Mesothelial cell of epicardium (in vitro differentiated cells): ENCODE results near the gene SEMA5A. TPM values are rescaled to one million over a fixed set of nuclear protein-coding genes. Genes with fewer than 3 reads are reported as not detected.
A peak's percentile ranks its signal among the peaks of the same experiment; 100 is the strongest.

ENCODE experiments used
- DNase-seq, 2 experiments: peaks; one replicate each; pipeline ENCODE4 v3.0.0; 2021; ENCODE audit warnings: low spot score in 2 of 2; ENCODE audit not compliant: unreplicated experiment in 2 of 2
- H3K27ac Mint-ChIP-seq: 2 replicates; pipeline ENCODE4 v1.8.0; 2021; ENCODE audit warnings: mixed read lengths
- H3K27me3 Mint-ChIP-seq: 2 replicates; pipeline ENCODE4 v1.8.0; 2021; ENCODE audit warnings: low read depth, mixed read lengths
- H3K36me3 Mint-ChIP-seq: 2 replicates; pipeline ENCODE4 v1.8.0; 2021; ENCODE audit warnings: mixed read lengths
- H3K4me1 Mint-ChIP-seq: 2 replicates; pipeline ENCODE4 v1.8.0; 2021; ENCODE audit warnings: mixed read lengths
- H3K4me3 Mint-ChIP-seq: 2 replicates; pipeline ENCODE4 v1.8.0; 2021; ENCODE audit warnings: mild to moderate bottlenecking, moderate library complexity, mixed read lengths
- H3K9me3 Mint-ChIP-seq: 2 replicates; pipeline ENCODE4 v1.8.0; 2021; ENCODE audit warnings: mixed read lengths
- total RNA-seq: library from RNA; stranded (reverse); gene quantifications from 3 replicates; pipeline ENCODE4 v1.2.1, GENCODE V29; 2021
- TF ChIP-seq, protein P1 (sequence below): fragments of 200-600 bp; sonication (generic); IDR thresholded peaks from one replicate; pipeline ENCODE4 v1.5.0; 2021; ENCODE audit warnings: antibody characterized with exemption; ENCODE audit not compliant: unreplicated experiment

SEMA5A gene
- total RNA-seq, 1 donor from 2014 or later: 26.7 TPM

DNA sequence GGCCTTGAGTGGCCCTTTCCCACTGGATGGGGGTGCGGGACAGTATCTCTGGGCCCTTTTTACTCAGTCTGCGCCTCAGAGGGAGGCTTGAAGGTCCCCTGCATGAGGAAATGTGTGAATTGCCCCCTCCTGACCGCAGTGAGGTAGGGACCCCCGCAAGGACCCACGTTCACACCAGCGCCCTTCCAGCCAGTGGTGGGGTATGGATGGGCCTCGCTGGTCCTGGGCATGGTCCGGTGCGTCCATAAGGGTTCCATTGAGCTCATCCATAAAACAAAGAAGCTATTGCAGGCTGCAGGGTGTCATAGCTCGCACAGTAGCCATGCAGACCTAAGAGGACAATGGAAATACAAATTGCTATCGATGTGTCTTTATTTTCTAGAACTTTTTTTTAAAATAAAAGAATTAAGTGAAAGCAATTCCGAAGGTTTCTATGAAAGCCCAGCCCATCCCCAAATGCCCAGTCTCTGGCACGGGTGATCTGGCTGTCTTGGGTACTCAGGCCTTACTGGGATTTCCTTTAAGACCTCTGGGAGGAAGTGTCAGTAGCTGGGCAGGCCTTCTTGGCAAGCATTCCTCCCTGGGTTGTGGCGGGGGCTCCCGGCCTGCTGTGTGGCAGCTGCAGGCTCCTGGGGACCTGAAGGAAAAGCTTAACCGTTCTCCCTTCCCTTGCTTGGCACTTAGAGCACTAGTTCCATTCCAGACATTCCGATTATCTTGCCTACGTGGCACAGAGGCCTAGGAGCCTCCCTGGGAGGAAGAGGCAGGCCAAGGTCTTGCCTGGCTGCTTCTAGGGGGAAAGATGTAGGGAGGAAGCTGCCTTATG is 1.5 kb upstream of the SEMA5A start:
- no peaks in the 10 kb centered on the region for H3K27me3 Mint-ChIP-seq
- peaks cover 23% of the 10 kb centered on the region for H3K4me1 Mint-ChIP-seq
- no peaks in the 10 kb centered on the region for H3K9me3 Mint-ChIP-seq
- TF ChIP-seq, protein P1, sequence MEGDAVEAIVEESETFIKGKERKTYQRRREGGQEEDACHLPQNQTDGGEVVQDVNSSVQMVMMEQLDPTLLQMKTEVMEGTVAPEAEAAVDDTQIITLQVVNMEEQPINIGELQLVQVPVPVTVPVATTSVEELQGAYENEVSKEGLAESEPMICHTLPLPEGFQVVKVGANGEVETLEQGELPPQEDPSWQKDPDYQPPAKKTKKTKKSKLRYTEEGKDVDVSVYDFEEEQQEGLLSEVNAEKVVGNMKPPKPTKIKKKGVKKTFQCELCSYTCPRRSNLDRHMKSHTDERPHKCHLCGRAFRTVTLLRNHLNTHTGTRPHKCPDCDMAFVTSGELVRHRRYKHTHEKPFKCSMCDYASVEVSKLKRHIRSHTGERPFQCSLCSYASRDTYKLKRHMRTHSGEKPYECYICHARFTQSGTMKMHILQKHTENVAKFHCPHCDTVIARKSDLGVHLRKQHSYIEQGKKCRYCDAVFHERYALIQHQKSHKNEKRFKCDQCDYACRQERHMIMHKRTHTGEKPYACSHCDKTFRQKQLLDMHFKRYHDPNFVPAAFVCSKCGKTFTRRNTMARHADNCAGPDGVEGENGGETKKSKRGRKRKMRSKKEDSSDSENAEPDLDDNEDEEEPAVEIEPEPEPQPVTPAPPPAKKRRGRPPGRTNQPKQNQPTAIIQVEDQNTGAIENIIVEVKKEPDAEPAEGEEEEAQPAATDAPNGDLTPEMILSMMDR: no peak
- peak overlapping the region; percentile 95 for H3K4me3 Mint-ChIP-seq
- peaks cover 30% of the 10 kb centered on the region for H3K36me3 Mint-ChIP-seq
- peak overlapping the region; percentile 98 for H3K27ac Mint-ChIP-seq
- DNase-seq: peak in 1 of 2 experiments; percentile 61

DNA sequence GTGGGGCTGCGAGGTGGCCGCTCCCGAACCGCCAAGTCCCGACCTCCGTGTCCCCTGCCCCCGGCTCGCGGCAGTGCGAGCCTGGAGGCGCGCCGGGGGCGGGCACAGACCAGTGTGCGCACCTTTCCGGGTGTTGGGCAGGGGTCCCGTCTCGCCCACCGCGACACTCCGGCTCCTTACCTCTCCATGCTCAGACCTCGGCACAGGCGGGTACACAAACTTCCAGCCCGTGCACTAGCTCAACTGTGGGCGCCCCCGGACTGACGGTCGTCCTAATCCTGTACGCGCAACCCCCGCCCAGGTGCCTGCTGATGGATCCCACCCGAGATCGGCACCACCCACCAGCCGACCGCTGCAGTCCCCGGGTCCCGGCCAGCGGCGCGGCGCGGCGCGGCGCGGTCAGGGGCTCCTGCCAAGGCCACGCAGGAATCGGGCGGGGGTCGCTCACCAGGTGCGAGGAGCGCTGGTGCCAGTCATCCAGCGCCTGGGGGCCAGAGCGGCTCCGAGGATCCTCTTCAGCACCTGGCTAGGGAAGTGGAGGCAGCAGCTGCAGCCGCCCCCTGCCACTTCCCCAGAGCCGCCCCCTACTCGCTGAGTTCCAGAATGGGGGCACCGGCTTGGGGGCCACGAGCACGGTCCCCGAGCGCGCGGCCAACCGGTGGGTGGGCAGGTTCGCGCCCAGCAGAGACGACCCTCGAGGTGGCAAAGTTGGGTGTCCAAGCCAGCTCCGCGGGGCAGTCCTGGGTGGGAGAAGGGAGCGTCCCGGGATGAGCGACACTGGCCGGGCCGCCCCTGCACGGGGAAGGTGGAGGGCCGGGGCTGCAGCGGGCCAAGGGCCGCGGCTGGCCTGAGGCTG is 511 bp downstream of the SEMA5A start:
- TF ChIP-seq, protein P1: no peak
- peaks cover 15% of the 10 kb centered on the region for H3K36me3 Mint-ChIP-seq
- no peaks in the 10 kb centered on the region for H3K9me3 Mint-ChIP-seq
- H3K27me3 Mint-ChIP-seq: no peaks in the 10 kb centered on the region
- no peak for DNase-seq
- peaks cover 23% of the 10 kb centered on the region for H3K4me1 Mint-ChIP-seq
- no peak overlapping the region for H3K27ac Mint-ChIP-seq
- H3K4me3 Mint-ChIP-seq: peak overlapping the region; percentile 82

DNA sequence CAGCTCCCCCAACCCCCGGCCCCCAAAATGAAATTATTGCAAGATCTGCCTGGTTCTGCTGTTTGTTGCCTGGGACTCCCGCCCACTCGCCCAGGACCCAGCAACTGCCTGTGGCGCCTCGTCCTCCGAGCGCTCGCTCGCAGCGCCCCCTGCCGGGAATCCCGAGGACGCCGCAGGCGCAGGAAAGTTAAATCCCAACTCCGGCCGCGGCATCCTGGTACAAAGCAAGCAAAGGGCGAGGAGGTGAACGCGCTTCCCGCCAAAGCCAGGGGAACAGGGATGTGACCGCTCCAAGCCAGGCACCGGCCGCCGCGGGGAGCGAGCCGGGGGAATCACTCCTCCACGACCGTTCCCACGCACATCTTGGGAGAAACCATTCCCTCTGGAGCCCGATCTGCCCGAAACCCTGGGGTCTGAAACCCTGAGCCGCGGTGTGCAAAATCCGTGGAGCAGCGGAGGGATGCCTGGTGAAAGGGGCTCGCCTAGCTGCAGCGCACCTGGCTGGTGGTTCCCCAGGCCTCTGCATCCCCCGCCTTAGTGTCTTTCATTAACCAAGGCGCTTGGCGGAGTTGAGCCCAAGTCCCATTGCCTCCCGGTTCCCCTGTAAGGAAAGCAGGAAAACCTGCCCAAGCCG is 1.3 kb downstream of the SEMA5A start:
- H3K4me3 Mint-ChIP-seq: peak overlapping the region; percentile 82
- peaks cover 23% of the 10 kb centered on the region for H3K4me1 Mint-ChIP-seq
- TF ChIP-seq, protein P1: peak; percentile 96
- H3K9me3 Mint-ChIP-seq: no peaks in the 10 kb centered on the region
- peak overlapping the region; percentile 59 for H3K27ac Mint-ChIP-seq
- peaks cover 10% of the 10 kb centered on the region for H3K36me3 Mint-ChIP-seq
- DNase-seq: peak; percentile 83 to 95
- H3K27me3 Mint-ChIP-seq: no peaks in the 10 kb centered on the region

DNA sequence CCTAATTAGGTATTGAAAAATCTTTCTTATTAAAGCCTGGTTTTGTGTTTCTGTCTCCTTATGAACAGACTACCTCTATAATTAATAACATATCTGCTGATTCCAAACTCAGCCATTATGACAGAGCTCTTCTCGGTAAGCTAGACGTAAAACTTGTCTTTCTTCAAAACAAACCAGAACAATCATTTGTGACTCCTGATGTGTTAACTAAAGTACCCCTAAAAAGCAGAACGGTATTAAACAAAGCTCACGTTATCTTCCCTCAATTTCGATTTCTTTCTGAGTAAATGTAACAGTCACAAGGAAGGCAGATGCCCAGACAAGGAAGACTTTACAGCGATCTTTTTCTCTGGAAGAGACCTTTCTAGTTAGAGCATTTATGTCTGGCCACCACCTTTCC is 1.8 kb downstream of the SEMA5A start:
- no peak for DNase-seq
- H3K27me3 Mint-ChIP-seq: no peaks in the 10 kb centered on the region
- H3K4me3 Mint-ChIP-seq: peak overlapping the region; percentile 82
- H3K4me1 Mint-ChIP-seq: peaks cover 23% of the 10 kb centered on the region
- H3K36me3 Mint-ChIP-seq: peaks cover 5% of the 10 kb centered on the region
- TF ChIP-seq, protein P1: no peak
- H3K9me3 Mint-ChIP-seq: no peaks in the 10 kb centered on the region
- H3K27ac Mint-ChIP-seq: peak overlapping the region; percentile 57

DNA sequence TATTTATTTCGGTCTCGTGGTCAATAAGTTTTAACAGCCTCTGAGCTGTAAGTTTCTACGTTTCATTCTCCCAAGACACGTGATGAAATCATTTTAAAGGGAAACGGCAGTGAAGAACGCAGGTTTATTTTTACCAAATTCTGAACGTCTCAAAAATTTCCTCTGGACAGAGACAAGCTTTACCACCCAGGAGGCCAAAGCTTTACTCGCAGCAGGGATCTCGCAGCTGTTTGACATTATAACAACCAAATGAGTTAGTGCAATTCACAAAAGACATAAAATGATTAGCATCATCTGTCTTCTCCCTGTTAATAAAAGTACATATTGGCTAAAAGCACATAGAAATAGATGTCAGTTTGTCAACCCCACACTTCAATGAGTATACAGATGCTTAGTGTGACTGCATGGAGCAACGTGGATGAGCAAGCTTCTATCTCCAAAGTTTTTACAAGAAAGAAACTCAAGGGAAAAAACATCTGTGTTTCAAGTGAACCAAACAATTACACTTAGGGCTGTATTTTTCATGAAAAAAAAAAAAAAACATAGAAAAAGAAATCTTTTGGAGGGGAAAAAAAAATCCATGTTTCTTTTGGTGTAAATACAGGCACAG is 2.5 kb downstream of the SEMA5A start:
- Mint-ChIP-seq H3K27me3 (no peaks in the 10 kb centered on the region), H3K9me3 (no peaks in the 10 kb centered on the region), H3K4me3 (peak overlapping the region; percentile 82), H3K27ac (no peak overlapping the region), H3K36me3 (no peaks in the 10 kb centered on the region), H3K4me1 (peaks cover 23% of the 10 kb centered on the region)
- DNase-seq: no peak
- TF ChIP-seq, protein P1: no peak
